Activated CD4-positive, CD25-positive, alpha-beta regulatory T cell (primary cell): ENCODE results near the gene RNPS1.

Experiments used
- DNase-seq, 4 experiments: peaks; one replicate each; lab custom pipeline; 2025; lab: John Stamatoyannopoulos, UW

The RNPS1 gene

GRCh38 chr16:2213817-2214718 lies 53.9 kb downstream of the RNPS1 start:
- DNase-seq = no peak

- DNase-seq = no peak
These were observed 55.3 kb downstream of the RNPS1 start for GRCh38 chr16:2212362-2213324.

GRCh38 chr16:2211923-2212347 lies 56.0 kb downstream of the RNPS1 start:
- no peak for DNase-seq

DNA sequence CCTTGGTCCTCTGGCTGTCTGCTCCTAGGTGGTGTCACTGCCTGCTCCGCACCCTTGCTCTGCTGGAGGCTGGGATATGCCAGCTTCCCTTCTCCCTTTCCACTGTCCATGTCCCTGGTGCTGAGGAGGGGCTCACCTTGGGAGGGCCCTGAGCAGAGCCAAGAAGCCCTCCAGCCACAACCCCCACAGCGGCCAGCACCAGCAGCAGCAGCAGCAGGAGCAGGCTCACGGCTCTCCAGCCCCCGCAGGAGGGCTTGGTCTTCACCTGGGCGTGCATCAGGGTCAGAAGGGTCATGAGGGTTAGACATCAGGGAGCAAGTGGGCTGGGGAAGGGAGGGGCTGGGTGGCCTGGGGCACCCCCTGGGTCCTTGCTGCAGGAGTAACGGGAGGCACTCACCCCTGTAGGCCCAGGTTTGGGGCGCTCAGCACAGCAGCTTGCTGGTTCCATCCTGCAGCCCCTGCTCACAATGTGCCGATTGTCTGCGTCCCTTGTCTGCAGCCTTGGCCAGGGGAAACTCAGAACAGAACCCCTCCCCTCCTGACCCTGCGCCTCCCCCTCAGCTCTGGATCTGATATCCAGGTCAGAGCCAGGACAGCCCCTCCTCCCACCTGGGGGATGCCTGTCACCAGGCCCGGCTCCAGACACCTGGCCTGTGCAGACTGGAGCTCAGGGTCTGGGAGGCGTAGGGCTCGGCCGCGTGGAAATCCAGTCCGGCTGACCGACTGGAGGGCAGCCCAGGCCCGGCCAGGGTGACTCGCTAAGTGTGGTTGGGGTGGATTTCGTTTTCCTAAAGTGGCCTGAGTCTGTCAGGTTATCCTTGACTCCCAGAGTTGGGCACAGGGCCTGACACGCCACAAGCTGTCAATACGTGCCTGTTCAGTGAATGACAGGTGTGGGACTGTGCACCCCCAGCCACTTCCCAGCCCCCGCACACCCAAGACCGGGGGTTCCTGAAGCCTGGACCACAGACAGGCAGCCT lies 57.2 kb downstream of the RNPS1 start, which contains the start of gene BRICD5:
BRICD5 (minus strand) TSS at position 478 of the 980 bp plus-strand sequence; CDS start at position 448, 30 bp downstream.
- DNase-seq = no peak

- no peak for DNase-seq
These were observed 58.0 kb downstream of the RNPS1 start for GRCh38 chr16:2210009-2210332.

GRCh38 chr16:2209258-2210008 lies 58.5 kb downstream of the RNPS1 start:
- DNase-seq = no peak

DNA sequence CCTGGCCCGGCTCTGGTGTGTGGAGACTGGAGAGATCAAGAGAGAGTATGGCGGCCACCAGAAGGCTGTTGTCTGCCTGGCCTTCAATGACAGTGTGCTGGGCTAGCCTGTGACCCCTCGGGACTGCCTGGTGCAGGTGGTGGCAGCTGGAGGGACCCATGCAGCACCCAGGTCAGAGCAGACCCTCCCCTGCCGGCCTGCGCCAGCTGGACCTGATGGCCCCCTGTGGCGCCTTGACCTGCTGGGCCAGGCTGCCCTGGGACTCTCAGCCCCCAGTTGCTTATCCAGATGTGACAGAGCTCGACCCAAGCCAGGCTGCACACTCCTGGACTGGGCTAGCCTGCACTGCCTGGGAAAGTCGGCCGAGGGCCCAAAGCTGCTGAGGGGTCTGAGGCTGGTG lies 59.2 kb downstream of the RNPS1 start:
- DNase-seq = no peak

- DNase-seq = no peak
These were observed 59.6 kb downstream of the RNPS1 start for GRCh38 chr16:2208308-2208707.

DNA sequence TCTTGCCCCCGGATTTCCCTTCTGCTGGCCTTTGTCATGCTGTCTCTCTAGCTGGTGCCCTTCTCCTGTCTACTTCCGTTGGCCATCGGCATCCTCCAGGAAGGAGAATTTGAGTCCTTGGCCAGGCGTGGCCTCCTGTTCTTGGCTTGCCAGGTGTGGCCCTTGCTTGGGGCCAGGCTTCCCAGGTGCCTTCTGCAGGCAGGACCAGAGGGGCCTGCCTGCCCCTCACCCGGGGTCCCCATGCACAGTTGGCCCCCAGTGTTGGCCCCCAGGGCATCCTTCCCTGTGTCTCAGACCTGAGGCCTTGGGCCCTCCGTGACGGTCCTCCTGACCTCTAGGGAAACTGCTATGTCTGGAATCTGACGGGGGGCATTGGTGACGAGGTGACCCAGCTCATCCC lies 60.1 kb downstream of the RNPS1 start:
- DNase-seq = no peak

- no peak for DNase-seq
These were observed 61.0 kb downstream of the RNPS1 start for GRCh38 chr16:2206780-2207433.

GRCh38 chr16:2206420-2206779 lies 61.5 kb downstream of the RNPS1 start:
- DNase-seq = no peak

GRCh38 chr16:2205967-2206313 lies 62.0 kb downstream of the RNPS1 start:
- no peak for DNase-seq

DNA sequence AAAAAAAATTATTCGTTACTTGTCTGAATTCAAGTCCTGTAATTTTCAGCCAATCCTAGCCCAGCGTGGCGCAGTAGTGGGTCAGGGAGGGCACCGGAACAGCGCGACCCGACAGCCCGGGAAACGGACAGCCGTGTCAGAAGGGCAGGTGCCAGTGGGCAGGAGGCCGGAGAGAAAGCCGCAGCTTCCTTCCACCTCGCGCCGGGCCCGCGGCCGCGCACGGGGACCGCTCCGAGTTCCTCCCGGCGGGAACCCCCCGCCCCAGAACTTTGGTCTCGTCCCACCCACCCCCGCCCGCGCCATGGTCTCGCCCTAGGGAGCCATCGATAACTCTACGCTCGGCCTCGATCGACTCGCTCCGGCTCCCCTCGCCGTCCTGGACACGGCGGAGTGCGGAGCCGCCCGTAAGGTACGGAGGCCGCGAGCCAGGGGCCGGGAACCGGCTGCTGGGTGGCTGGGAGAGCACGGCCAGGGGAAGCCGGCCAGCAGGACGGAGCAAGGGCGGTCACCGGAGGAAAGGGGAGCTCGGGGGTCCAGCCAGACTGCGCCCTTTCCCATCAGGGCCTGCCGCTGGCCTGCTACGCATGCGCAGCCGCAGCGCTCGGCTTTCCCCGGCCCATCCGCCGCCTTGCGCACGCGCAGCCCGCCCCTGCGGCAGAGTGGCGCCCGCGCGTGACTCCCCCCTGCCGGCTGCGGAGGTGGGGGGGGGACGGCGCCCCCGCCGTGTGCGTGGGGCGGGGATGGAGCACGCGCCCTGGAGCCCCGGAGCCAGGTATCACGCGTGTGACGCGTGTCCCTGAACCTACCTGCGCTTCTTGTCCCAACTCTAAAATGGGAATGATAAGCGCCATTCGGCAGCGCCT lies 62.6 kb downstream of the RNPS1 start, which contains the start of gene MLST8:
MLST8 (plus strand) TSS at position 351 of the 863 bp plus-strand sequence. CDS start 632 bp downstream, outside the sequence.
- DNase-seq = peak; percentile 73 to 90 (median 82)

- no peak for DNase-seq
These were observed 63.4 kb downstream of the RNPS1 start for GRCh38 chr16:2204416-2205103.
